GM21515 (cell line): ENCODE measurements around the gene PDZK1.
"Not testable (repeated sequence)": the region's sequence is repeated elsewhere in the genome, so short reads cannot be mapped to it uniquely, and the experiment has no call there.

Experiments
- ATAC-seq: cut with Tn5 transposase; IDR thresholded peaks from one replicate; pipeline ENCODE4 v1.9.1; 2021; ENCODE audit not compliant: unreplicated experiment

Gene PDZK1

DNA sequence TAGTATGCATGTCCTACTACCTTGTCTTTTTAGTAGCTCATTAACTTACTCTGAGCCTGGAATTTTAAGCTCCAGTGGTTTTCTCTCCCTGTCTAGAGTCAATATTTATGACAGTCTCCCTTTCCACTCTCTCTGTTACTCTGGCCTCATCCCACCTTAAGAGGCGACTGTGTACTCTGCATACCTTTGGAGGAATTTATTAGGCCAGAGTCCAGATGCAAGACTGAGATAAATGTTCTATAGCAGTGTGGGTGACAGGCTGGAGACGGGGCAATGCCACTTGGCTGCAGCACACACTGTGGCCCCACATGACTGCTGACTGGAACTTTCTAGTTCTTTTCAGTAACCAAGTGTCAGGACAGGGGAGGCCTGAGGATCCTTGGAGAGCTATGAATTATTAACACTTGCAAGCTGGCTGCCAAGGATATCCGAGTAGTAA, 4.1 kb upstream of the PDZK1 start:
- no peak for ATAC-seq

DNA sequence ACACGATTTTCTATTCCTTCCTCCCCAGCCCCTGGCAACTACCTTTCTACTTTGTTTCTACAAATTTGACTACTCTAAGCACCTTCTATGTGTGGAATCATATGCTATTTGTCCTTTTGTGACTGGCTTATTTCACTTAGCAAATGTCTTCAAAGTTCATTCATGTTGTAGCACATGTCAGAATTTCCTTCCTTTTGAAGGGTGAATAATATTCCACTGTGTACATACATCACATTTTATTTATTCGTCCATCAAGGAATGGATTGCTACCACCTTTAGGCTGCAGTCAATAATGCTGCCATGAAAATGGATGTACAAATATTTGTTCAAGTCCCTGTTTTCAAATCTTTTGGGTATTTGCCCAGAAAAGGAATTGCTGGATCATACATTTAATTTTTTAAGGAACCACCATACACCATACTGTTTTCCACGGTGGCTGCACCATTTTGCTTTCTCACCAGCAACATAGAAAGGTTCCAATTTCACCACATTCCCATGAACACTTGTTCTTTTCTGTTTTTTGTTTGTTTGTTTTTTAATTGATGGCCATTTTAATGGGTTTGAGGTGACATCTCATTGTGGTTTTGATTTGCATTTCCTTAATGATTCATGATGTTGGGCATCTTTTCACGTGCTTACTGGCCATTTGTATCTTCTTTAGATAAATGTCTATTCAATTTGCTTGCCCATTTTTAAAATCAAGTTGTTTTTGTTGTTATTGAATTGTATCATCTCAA, 3.3 kb upstream of the PDZK1 start:
- no peak for ATAC-seq

GRCh38 chr1:145708063-145708462, 895 bp upstream of the PDZK1 start:
- no peak for ATAC-seq

DNA sequence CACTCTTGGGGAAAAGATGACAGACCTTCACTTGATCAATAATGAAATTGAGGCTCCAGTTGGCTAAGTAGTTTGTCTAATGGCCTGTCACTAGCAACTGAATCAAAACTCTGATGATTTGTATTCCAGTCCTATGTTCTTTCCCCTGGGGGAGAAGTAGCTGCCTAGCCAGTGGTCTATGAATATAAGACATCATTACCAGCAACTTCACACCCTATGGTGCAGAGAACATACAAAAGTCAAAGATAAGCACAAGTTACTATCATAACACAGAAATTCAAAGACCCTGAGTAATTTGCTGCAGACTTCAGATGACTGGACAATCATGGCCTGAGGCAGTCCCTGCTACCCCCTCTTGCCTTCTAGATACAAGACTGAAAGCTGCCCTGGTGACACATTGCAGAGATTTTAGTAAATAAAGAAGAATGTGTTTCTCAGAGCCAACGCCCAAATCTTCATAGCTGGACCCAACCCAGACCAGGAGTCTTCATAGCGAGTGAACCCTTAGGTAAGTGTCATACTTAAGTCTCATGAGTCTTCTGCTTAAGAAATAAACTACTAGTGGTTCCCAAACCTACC, 993 bp downstream of the PDZK1 start:
- no peak for ATAC-seq

GRCh38 chr1:145705622-145706021, 1.5 kb downstream of the PDZK1 start:
- no peak for ATAC-seq

DNA sequence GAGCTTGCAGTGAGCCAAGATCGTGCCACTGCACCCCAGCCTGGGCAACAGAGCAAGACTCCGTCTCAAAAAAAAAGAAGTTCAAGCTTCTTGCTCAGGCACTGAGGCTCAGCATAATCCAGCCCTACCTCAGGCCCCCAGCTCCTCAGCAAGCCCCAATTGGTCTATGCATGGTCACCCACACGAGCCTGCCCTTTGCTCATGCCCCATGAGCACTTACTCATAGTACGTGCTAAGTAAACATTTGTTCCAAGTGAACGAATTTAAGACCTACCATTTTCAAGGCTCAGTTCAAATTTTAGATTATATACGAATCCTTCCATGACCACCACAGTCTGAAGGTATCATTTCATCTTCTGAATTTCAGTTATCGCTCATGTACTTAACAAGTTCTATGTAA, 4.3 kb downstream of the PDZK1 start:
- ATAC-seq: no peak

DNA sequence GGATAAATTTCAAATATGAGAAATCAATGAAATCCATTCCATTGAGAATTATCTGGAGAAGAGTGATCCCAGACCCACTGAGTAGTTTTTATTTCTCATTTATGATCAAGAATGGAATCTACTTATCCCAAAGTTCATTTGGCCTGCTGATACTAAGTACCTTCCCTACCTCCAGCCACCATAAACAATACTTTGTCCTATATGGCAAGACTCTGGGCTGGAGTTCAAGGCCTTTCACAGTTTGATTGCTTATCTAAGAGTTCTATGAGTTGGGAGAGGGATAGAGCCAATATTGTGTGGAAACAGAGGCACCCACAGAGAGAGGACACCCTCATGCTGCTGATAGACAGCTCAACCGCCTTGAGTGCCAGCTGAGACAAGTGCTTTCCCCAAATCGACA, 5.1 kb downstream of the PDZK1 start:
- no peak for ATAC-seq

GRCh38 chr1:145701306-145701862, 5.8 kb downstream of the PDZK1 start:
- no peak for ATAC-seq

GRCh38 chr1:145696630-145696960, 10.6 kb downstream of the PDZK1 start:
- ATAC-seq: no peak

DNA sequence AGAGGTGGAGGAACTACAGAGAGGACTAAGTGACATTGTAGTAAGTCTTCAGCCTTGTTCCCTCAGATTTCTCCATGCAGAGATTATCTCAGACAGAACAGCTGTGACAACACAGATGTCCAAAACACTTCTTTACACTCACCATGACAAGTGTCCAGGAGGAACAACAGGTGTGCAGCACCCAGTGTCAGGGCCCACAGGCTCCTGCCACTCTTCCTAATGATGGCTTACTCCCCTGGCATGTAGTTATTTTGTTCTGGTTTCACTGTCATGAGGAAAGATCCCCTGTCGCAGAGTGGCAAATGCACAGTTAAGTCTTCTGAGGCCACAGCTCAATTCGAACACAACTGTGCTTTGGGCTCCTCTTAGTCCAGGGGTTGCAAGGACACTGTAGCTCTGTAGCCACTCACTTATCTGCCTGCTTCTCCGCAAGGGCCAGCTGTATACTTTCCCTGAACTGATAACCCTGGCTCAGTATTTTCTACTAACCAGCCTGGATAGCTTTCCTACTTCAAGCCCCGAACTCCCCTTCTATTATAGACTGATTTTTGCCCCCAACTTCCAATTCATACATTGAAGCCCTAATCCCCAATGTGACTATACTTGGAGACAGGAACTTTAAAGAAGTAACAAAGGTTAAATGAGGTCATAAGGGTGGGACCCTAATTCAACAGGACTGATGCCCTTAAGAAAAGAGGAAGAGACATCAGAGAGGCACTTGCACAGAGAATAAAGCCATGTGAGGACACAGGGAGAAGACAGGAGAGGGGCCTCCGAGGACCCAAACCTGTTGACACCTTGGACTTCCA, 11.1 kb downstream of the PDZK1 start:
- ATAC-seq: no peak

- no peak for ATAC-seq
These were observed 14.3 kb downstream of the PDZK1 start for GRCh38 chr1:145692785-145693443.

GRCh38 chr1:145690587-145691558, 16.3 kb downstream of the PDZK1 start:
- ATAC-seq: peak; percentile 67

GRCh38 chr1:145689922-145690321, 17.2 kb downstream of the PDZK1 start:
- ATAC-seq: no peak

- no peak for ATAC-seq
These were observed 18.2 kb downstream of the PDZK1 start for GRCh38 chr1:145688924-145689323.

DNA sequence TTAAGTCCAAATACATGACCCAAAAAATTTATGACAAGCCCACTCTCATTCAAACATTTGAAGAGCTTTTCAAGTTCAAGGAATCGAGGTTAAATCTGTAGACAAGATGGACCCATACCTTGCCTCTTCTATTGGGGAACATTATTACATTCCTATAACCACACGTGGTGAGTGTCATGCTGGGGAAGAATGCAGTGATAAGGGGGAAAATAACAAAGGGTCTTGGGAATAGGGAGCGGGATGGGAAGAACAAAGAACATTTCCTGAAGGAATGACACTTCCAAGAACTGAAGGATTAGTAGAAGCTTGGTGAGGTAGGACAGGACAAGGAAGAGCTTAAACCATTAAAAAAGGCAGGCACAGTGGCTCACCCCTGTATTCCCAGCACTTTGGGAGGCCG, 18.8 kb downstream of the PDZK1 start:
- no peak for ATAC-seq

- not testable (repeated sequence) for ATAC-seq
These were observed 21.1 kb downstream of the PDZK1 start for GRCh38 chr1:145686078-145686477.

DNA sequence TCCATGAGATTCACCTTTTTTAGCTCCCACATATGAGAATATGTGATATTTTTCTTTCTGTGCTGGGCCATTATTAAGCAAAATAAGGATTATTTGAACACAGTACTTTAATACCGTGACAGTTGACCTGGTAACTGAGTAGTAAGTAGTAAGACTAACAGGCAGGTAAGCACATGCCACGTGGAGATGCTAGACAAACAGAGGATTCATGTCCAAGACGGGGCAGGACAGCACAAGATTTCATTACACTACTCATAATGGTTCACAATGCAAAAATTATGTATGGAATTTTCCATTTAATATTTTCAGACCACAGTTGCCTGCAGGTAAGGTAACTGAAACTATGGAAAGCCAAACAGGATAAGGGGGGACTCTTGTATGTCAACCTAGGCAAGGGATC, 22.3 kb downstream of the PDZK1 start:
- ATAC-seq: not testable (repeated sequence)

DNA sequence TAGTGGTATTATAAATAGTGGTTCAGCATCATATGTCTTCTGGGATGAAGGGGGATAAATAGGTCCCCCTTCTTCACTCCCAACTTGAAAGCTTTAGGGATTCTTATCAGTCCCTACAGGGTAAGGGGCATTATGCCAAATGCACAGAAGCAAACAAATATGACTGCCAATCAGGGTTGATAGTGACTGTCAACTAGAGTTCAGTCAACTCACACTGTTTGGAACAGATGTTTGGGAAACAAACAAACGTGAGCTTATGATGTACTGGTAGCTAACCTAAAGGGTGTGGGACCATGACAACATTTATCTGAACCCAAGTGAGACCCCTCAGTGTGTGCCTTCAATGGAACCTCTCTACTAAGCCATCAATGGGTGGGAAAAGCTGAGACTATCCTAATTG, 34.0 kb downstream of the PDZK1 start:
- ATAC-seq: not testable (repeated sequence)

- not testable (repeated sequence) for ATAC-seq
These were observed 36.0 kb downstream of the PDZK1 start for GRCh38 chr1:145670995-145671745.
